ENCODE data around the gene CDK5. TPM values are rescaled to one million over a fixed set of nuclear protein-coding genes. Genes with fewer than 3 reads are reported as not detected.
"Not testable (repeated sequence)": the region's sequence is repeated elsewhere in the genome, so short reads cannot be mapped to it uniquely, and the experiment has no call there.

Gene CDK5
- total RNA-seq, 3 donors from 2014 or later = 8.3 to 12.4 (median 11.7) TPM

DNA sequence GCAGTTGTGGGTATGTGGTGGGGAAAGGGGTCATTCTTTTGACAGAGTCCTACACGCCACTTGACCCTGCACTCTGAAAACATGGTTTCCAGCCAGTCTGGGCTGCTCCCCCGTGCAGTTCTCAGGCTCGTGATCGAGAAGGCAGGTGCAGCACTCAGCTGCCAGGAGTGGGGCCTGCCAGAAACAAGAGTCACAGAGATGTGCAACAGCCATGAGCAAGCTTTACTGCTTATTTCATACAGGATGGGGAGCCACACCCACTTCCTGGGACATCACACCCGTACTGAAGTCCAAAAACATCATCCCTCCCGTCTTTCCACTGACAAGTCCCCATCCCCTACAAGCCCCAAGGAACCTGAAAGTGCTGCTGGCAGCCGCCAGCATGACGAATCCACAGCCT is 42.7 kb downstream of the CDK5 start:
- peaks cover 23% of the 10 kb centered on the region for H3K4me1 ChIP-seq (ENCODE audit: low read depth)

DNA sequence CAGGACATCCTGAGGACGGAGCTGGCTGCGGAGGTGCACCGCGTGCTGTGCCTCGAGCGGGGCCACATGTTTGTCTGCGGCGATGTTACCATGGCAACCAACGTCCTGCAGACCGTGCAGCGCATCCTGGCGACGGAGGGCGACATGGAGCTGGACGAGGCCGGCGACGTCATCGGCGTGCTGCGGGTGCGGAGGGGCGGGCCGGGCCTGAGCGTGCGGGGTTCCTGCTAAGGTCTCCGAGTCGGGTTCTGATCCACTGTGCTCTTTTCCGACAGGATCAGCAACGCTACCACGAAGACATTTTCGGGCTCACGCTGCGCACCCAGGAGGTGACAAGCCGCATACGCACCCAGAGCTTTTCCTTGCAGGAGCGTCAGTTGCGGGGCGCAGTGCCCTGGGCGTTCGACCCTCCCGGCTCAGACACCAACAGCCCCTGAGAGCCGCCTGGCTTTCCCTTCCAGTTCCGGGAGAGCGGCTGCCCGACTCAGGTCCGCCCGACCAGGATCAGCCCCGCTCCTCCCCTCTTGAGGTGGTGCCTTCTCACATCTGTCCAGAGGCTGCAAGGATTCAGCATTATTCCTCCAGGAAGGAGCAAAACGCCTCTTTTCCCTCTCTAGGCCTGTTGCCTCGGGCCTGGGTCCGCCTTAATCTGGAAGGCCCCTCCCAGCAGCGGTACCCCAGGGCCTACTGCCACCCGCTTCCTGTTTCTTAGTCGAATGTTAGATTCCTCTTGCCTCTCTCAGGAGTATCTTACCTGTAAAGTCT is 43.8 kb downstream of the CDK5 start:
- intact Hi-C loops (cut with DNase I, micrococcal nuclease) = no loop called here
- peaks cover 20% of the 10 kb centered on the region for H3K4me1 ChIP-seq (ENCODE audit: low read depth)
- H3K36me3 ChIP-seq (ENCODE audit: low read depth) = no peaks in the 10 kb centered on the region
- ATAC-seq (peak; percentile 32), DNase-seq (peak; percentile 68 to 91 (median 78))
- no peaks in the 10 kb centered on the region for H3K9me3 ChIP-seq
- H3K4me3 ChIP-seq = no peak overlapping the region
- TF ChIP-seq CTCF (IDR thresholded peaks at IDR 0.05) = no peak

More for the DNA sequence above, 42.7 kb downstream of the CDK5 start:
- H3K36me3 ChIP-seq (ENCODE audit: low read depth) = no peaks in the 10 kb centered on the region
- H3K9me3 ChIP-seq = no peaks in the 10 kb centered on the region
- TF ChIP-seq CTCF (IDR thresholded peaks at IDR 0.05) = no peak
- intact Hi-C loops (cut with DNase I, micrococcal nuclease) = no loop called here
- peak; percentile 23 for ATAC-seq
- no peak for DNase-seq
- no peak overlapping the region for H3K4me3 ChIP-seq

GRCh38 chr7:151013356-151013732 is 44.4 kb downstream of the CDK5 start:
- intact Hi-C loops (cut with DNase I, micrococcal nuclease) = no loop called here
- no peak for TF ChIP-seq CTCF (IDR thresholded peaks at IDR 0.05)
- no peaks in the 10 kb centered on the region for H3K36me3 ChIP-seq (ENCODE audit: low read depth)
- H3K4me3 ChIP-seq = no peak overlapping the region
- H3K4me1 ChIP-seq (ENCODE audit: low read depth) = peaks cover 15% of the 10 kb centered on the region
- H3K9me3 ChIP-seq = no peaks in the 10 kb centered on the region
- no peak for DNase-seq
- ATAC-seq = no peak

DNA sequence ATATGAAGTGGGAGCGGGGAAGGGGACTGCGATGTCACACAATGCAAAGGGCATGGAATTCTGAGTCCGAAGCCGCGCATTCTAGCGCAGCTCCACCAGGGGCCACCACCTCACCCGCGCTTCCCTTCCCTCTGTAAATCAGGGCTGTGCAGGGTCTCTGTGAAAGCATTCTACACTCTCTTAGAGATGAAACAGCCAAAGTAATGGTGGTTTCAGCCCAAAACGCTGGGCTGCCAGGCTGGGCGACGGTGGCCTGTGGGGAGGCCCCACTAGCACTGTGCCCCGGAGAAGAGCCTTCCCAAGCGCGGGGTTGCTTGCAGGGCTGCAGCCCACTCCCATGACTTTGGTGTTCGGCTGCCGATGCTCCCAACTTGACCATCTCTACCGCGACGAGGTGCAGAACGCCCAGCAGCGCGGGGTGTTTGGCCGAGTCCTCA is 44.8 kb downstream of the CDK5 start:
- Histone ChIP-seq H3K4me3 (no peak overlapping the region), H3K4me1 (ENCODE audit: low read depth) (peaks cover 11% of the 10 kb centered on the region), H3K9me3 (no peaks in the 10 kb centered on the region), H3K36me3 (ENCODE audit: low read depth) (no peaks in the 10 kb centered on the region)
- TF ChIP-seq CTCF (IDR thresholded peaks at IDR 0.05) = no peak
- peak in 1 of 3 donors; percentile 41 for DNase-seq
- intact Hi-C loops (cut with DNase I, micrococcal nuclease) = no loop called here
- ATAC-seq = no peak

DNA sequence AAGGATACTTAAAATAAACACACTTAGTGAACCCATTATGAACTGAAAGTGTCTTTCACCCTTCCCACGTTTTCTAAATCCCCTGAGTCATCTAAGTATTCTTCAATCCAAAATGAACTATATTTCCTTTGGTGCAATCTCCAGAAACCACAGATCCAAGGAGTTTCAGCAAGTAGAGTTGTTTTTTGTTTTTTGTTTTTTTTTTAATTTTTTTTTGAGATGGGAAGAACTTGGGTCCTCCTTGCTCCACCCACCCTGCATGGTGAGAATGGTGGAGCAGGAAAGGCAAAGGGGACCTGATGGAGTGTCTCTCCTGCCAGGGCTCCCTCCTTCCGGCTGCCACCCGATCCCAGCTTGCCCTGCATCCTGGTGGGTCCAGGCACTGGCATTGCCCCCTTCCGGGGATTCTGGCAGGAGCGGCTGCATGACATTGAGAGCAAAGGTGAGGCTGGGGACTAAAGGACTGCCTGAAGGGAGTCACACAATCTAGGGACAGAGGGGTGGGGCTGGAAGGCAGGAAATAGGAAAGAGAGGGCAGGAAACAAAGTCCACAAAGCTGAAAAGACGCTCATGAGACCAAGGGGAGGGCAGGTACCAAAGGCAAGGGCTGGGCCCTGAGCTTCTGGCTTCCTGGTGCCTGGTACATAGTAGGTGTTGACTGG is 45.5 kb downstream of the CDK5 start:
- intact Hi-C loops (cut with DNase I, micrococcal nuclease) = no loop called here
- ATAC-seq = peak; percentile 79
- H3K4me1 ChIP-seq (ENCODE audit: low read depth) = peaks cover 10% of the 10 kb centered on the region

GRCh38 chr7:151011616-151012015 is 46.1 kb downstream of the CDK5 start:
- H3K9me3 ChIP-seq; H3K4me3 ChIP-seq; ATAC-seq; DNase-seq; H3K36me3 ChIP-seq (ENCODE audit: low read depth); intact Hi-C loops (cut with DNase I, micrococcal nuclease): not testable (repeated sequence)
- H3K4me1 ChIP-seq (ENCODE audit: low read depth) = peaks cover 10% of the 10 kb centered on the region

More for the DNA sequence above, 45.5 kb downstream of the CDK5 start:
- Histone ChIP-seq H3K4me3 (no peak overlapping the region), H3K9me3 (no peaks in the 10 kb centered on the region), H3K36me3 (ENCODE audit: low read depth) (no peaks in the 10 kb centered on the region)
- DNase-seq = peak in 2 of 3 donors; percentile 69 to 76
- no peak for TF ChIP-seq CTCF (IDR thresholded peaks at IDR 0.05)
